Prostate gland (tissue), 2 donors: ENCODE data around the gene SPHK2. TPM values are rescaled to one million over a fixed set of nuclear protein-coding genes. Genes with fewer than 3 reads are reported as not detected.
"Not testable (repeated sequence)": the region's sequence is repeated elsewhere in the genome, so short reads cannot be mapped to it uniquely, and the experiment has no call there.

Experiments
- DNase-seq: peaks from one replicate; pipeline ENCODE4 v3.0.0-alpha.2; 2019; ENCODE audit warnings: low spot score
- H3K27ac ChIP-seq, 2 donors: fragments of 200-600 bp; sonication (generic); 2 replicates each; pipeline ENCODE4 v1.5.1; 2017 to 2019
- H3K27me3 ChIP-seq: fragments of 200-600 bp; sonication (generic); replicated peaks from 2 replicates; pipeline ENCODE4 v1.5.1; 2019; ENCODE audit not compliant: insufficient read depth
- H3K36me3 ChIP-seq, 2 donors: fragments of 200-600 bp; sonication (generic); 1 replicate in 1 of 2; 2 replicates in 1 of 2; pipeline versions ENCODE4 v1.5.1 to v1.8.1; 2017 to 2019
- H3K4me1 ChIP-seq: fragments of 200-600 bp; sonication (generic); replicated peaks from 2 replicates; pipeline ENCODE4 v1.5.1; 2019
- H3K4me3 ChIP-seq, 2 donors: fragments of 200-600 bp; sonication (generic); 2 replicates each; pipeline ENCODE4 v1.5.1; 2017 to 2019
- H3K9me3 ChIP-seq: fragments of 200-600 bp; sonication (generic); 2 replicates; pipeline ENCODE4 v1.5.1; 2017
- POLR2A ChIP-seq: fragments of 450-650 bp; IDR thresholded peaks from one replicate; pipeline ENCODE4 v1.6.1; 2016; ENCODE audit warnings: antibody characterized with exemption, mild to moderate bottlenecking
- POLR2AphosphoS5 ChIP-seq: sonication (generic); formaldehyde crosslinking; IDR thresholded peaks from one replicate; pipeline ENCODE4 v1.6.1; 2017; ENCODE audit warnings: antibody characterized with exemption
- WGBS: methylation state at CpG from one replicate; pipeline ENCODE4 v1.1.5; 2018; 5-methylcytosine and 5-hydroxymethylcytosine counted together
- intact Hi-C: fragments of 100-400 bp; cut with DNase I; formaldehyde crosslinking; loops from one replicate; pipeline ENCODE4 v1.14.2; 2022
- total RNA-seq, 2 donors: library from RNA; depleted of rRNA; stranded (reverse); fragments of >200 nt; gene quantifications; one replicate each; pipeline ENCODE4 v1.1.0, GENCODE V29; 2016
- TF ChIP-seq, protein P1 (sequence below), 4 experiments: fragments of 200-600 bp in 2 of 4; fragments of 450-650 bp in 2 of 4; sonication (generic) in 2 of 4; IDR thresholded peaks; 1 replicate in 3 of 4; 2 replicates in 1 of 4; pipeline ENCODE4 v1.5.1; 2016 to 2019; ENCODE audit warnings: antibody characterized with exemption in 4 of 4, mild to moderate bottlenecking in 2 of 4, moderate library complexity in 2 of 4

Gene SPHK2
- total RNA-seq, 2 donors from 2014 or later, result 24.8 to 25.4 TPM

DNA sequence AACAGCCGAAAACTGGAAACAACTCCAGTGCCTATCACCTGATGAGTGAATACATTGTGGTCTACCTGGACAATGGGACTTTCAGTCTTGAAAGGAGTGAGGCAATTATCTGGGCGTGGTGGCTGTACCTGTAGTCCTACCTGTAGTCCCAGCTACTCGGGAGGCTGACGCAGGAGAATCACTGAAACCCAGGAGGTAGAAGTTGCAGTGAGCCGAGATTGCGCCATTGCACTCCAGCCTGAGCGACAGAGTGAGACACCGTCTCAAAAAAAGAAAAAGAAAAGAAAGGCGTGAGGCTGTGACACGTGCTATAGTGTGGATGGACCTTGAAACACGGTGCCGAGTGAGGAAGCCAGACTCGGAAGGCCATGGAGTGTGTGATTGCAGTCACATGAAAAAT lies 57.6 kb downstream of the SPHK2 start:
- TF ChIP-seq, protein P1, sequence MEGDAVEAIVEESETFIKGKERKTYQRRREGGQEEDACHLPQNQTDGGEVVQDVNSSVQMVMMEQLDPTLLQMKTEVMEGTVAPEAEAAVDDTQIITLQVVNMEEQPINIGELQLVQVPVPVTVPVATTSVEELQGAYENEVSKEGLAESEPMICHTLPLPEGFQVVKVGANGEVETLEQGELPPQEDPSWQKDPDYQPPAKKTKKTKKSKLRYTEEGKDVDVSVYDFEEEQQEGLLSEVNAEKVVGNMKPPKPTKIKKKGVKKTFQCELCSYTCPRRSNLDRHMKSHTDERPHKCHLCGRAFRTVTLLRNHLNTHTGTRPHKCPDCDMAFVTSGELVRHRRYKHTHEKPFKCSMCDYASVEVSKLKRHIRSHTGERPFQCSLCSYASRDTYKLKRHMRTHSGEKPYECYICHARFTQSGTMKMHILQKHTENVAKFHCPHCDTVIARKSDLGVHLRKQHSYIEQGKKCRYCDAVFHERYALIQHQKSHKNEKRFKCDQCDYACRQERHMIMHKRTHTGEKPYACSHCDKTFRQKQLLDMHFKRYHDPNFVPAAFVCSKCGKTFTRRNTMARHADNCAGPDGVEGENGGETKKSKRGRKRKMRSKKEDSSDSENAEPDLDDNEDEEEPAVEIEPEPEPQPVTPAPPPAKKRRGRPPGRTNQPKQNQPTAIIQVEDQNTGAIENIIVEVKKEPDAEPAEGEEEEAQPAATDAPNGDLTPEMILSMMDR (IDR thresholded peaks at IDR 0.05), result no peak
- TF ChIP-seq POLR2AphosphoS5, result no peak
- no peak for TF ChIP-seq POLR2A
- H3K36me3 ChIP-seq, result no peaks in the 10 kb centered on the region
- H3K4me1 ChIP-seq, result no peaks in the 10 kb centered on the region
- intact Hi-C loops, result loop anchor here (10.0 kb wide), 1 partner anchor 58 kb away; no protein-coding TSS in a partner anchor
- 92% methylated on average over 13 of the region's 13 CpGs for WGBS
- H3K27me3 ChIP-seq, result no peaks in the 10 kb centered on the region
- H3K4me3 ChIP-seq, result no peak overlapping the region
- H3K9me3 ChIP-seq, result no peaks in the 10 kb centered on the region
- no peak for DNase-seq
- H3K27ac ChIP-seq, result no peak overlapping the region

DNA sequence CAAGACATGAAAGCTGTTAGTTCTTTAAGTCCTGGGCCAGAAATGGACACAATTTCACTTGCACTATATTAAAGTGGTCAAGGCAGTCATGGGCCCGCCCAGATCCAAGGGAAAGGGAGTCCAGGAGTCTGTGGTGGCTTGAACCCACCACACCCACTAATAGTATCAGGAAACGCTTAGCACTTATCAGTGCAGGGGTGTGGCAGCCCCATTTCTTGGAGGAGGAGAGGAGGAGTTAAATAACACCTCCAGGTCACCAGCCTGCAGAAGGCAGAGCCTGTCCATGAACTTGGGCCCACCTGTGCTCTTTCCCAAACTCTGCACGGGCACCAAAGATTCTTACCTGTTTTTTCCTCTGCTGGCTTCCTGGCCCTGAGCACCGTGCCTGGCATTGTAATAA lies 58.9 kb downstream of the SPHK2 start:
- intact Hi-C loops, result loop anchor here (10.0 kb wide), 1 partner anchor 57 kb away; no protein-coding TSS in a partner anchor
- Histone ChIP-seq H3K36me3 (no peaks in the 10 kb centered on the region), H3K27me3 (no peaks in the 10 kb centered on the region), H3K9me3 (no peaks in the 10 kb centered on the region), H3K4me1 (no peaks in the 10 kb centered on the region), H3K27ac (no peak overlapping the region), H3K4me3 (no peak overlapping the region)
- whole genome bisulfite sequencing, result 84% methylated on average over 4 of the region's 4 CpGs
- TF ChIP-seq POLR2A, result no peak
- TF ChIP-seq, protein P1 (IDR thresholded peaks at IDR 0.05), result no peak
- no peak for TF ChIP-seq POLR2AphosphoS5
- no peak for DNase-seq

DNA sequence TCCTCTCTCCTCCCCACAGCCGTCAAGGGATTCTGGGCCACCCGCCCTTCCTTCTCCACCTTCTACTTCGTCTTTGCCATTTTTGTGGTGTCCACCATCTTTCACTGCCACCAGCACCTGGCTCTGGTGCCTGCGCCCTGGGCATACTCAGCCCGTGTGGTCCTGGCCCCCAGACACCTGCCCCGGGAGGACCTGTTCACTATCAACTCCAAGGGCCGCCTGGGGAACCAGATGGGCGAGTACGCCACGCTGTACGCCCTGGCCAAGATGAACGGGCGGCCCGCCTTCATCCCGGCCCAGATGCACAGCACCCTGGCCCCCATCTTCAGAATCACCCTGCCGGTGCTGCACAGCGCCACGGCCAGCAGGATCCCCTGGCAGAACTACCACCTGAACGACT lies 60.7 kb downstream of the SPHK2 start:
- H3K27me3 ChIP-seq, H3K4me3 ChIP-seq, H3K36me3 ChIP-seq, intact Hi-C loops, H3K9me3 ChIP-seq, H3K27ac ChIP-seq, DNase-seq, H3K4me1 ChIP-seq: not testable (repeated sequence)
- WGBS, result 93% methylated on average over 17 of the region's 19 CpGs

Other genes starting within 250 kb of the SPHK2 start
- gene KDELR1, start 228.0 kb upstream of the SPHK2 start, total RNA-seq, result 100 to 1,000 TPM; 153 to 179 TPM
- 1 to 10 TPM in 1 of 2 donors, under 1 TPM in 1; 0.73 to 1.8 TPM for gene GRIN2D, start 225.8 kb upstream of the SPHK2 start, total RNA-seq
- 10 to 100 TPM; 26.2 to 39.7 TPM for gene GRWD1, start 173.5 kb upstream of the SPHK2 start, total RNA-seq
- 1 to 10 TPM in 1 of 2 donors, under 1 TPM in 1; 0.45 to 2.2 TPM for gene KCNJ14, start 163.9 kb upstream of the SPHK2 start, total RNA-seq
- gene CYTH2, start 150.1 kb upstream of the SPHK2 start, total RNA-seq, result 10 to 100 TPM; 50.6 to 97.1 TPM
- 10 to 100 TPM in 1 of 2 donors, 1 to 10 TPM in 1; 7.4 to 10.2 TPM for gene LMTK3, start 107.7 kb upstream of the SPHK2 start, total RNA-seq
- 10 to 100 TPM; 14.6 to 43.0 TPM for gene SULT2B1, start 67.3 kb upstream of the SPHK2 start, total RNA-seq
- 1 to 10 TPM in 1 of 2 donors, under 1 TPM in 1; 0.32 to 6.0 TPM for gene SPACA4, start 12.8 kb upstream of the SPHK2 start, total RNA-seq
- 1 to 10 TPM; 2.8 to 8.8 TPM for gene FAM83E, start 4.4 kb upstream of the SPHK2 start, total RNA-seq
- 1,000 to 10,000 TPM; 2,096 to 3,914 TPM for gene RPL18, start 328 bp upstream of the SPHK2 start, total RNA-seq
- 10 to 100 TPM; 14.3 to 52.7 TPM for gene DBP, start 17.9 kb downstream of the SPHK2 start, total RNA-seq
- 10 to 100 TPM in 1 of 2 donors, 1 to 10 TPM in 1; 7.0 to 11.2 TPM for gene CA11, start 26.7 kb downstream of the SPHK2 start, total RNA-seq
- gene NTN5, start 53.5 kb downstream of the SPHK2 start, total RNA-seq, result 1 to 10 TPM in 1 of 2 donors, under 1 TPM in 1; 0.91 to 2.6 TPM
- gene FUT2, start 76.5 kb downstream of the SPHK2 start, total RNA-seq, result 1 to 10 TPM; 1.4 to 2.7 TPM
- gene MAMSTR, start 100.2 kb downstream of the SPHK2 start, total RNA-seq, result 10 to 100 TPM in 1 of 2 donors, 1 to 10 TPM in 1; 2.6 to 13.9 TPM
- gene RASIP1, start 121.1 kb downstream of the SPHK2 start, total RNA-seq, result 10 to 100 TPM in 1 of 2 donors, 1 to 10 TPM in 1; 9.1 to 16.2 TPM
- gene IZUMO1, start 127.4 kb downstream of the SPHK2 start, total RNA-seq, result 1 to 10 TPM in 1 of 2 donors, not detected in 1; 6.4 TPM
- gene FUT1, start 133.1 kb downstream of the SPHK2 start, total RNA-seq, result 1 to 10 TPM; 2.1 to 4.1 TPM
- not detected for gene FGF21, start 136.0 kb downstream of the SPHK2 start, total RNA-seq
- gene BCAT2, start 191.5 kb downstream of the SPHK2 start, total RNA-seq, result 10 to 100 TPM; 71.8 to 92.0 TPM
- 10 to 100 TPM; 11.0 to 11.2 TPM for gene HSD17B14, start 217.0 kb downstream of the SPHK2 start, total RNA-seq
- 10 to 100 TPM in 1 of 2 donors, 1 to 10 TPM in 1; 9.4 to 22.9 TPM for gene PLEKHA4, start 249.1 kb downstream of the SPHK2 start, total RNA-seq